Activated CD8-positive, alpha-beta memory T cell treated with anti-CD3 and anti-CD28 coated beads, Interleukin-2, amount 50 U/mL, for 4 hours (primary cell): Measurements from ENCODE around the gene KNG1.
"Not testable (repeated sequence)": the region's sequence is repeated elsewhere in the genome, so short reads cannot be mapped to it uniquely, and the experiment has no call there.

Source experiments
- DNase-seq: peaks from one replicate; pipeline ENCODE4 v3.0.0-alpha.2; 2020

KNG1 gene

GRCh38 chr3:186710694-186711093 is 6.5 kb upstream of the KNG1 start:
- DNase-seq: not testable (repeated sequence)

GRCh38 chr3:186713499-186713898 is 3.7 kb upstream of the KNG1 start:
- no peak for DNase-seq

DNA sequence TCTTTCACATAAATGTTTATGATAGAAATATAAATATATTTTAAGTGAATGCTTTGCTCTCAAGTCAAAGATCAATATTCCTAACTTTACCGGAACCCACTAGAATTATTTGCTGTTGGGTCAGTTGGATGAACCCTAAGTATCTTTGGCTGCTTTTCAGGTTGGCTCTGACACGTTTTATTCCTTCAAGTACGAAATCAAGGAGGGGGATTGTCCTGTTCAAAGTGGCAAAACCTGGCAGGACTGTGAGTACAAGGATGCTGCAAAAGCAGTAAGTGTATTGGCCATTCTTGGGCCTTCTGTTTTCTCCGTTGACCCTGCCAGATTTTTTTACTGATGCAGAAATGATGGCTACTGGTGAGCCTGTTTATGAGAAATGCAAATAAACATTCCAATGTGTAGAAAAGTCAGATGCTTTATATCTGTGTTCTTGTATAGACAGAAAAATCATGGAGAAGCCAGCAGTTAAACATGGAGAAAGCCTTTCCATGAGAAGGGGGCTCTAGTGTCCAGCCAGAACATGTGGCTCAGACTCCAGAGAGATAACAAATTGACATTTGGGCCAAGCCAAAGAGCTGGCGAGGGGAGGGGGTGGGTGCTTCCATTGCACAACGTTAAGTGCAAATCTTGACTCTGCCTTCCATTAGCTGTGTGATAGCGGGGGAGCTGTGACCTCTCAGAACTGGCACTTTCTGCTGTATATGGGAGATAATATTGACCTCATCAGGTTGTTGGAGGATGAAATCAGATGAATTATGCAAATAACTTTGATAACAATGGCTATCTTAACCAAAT is 3.0 kb downstream of the KNG1 start:
- no peak for DNase-seq

DNA sequence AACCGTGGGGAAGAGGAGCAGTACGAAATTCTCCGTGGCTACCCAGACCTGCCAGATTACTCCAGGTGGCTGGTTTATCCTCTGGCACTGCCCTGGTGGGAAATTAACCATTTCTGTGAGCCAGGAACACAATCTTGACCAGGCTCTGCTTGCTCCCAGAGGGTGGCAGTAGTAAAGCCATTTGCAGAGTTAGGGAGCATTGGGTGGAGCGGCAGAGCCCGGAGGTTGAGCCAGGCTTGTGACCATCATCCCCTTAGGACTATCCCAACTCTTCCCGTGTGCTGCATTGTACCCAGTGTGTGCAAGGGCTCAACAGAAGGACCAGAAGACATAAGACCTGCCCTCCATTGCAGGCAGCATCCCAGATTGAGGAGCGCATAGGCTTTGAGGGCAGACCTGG is 5.3 kb downstream of the KNG1 start:
- no peak for DNase-seq

- no peak for DNase-seq
Observed at GRCh38 chr3:186724911-186725310, 7.8 kb downstream of the KNG1 start.

DNA sequence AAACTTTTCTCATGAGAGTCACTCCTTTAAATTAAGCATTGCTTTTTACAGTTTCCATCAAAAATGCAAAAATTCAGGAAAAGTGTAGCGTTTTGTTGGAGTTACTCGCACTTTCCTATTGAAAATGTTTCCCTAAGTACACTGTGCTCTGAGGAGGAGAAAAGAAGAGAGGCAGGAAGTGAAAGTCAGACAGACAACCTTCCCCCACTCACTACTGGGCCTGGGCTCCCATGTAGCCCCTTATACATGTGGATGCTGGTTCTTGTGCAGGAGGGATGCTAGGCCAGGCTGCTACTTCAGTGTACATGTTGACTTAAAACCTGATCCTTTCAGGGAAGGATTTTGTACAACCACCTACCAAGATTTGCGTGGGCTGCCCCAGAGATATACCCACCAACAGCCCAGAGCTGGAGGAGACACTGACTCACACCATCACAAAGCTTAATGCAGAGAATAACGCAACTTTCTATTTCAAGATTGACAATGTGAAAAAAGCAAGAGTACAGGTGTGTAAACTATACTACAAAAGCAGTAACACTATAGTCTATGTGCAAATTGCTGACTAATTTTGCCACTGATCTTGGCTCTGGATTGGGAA is 15.1 kb downstream of the KNG1 start:
- DNase-seq: no peak

DNA sequence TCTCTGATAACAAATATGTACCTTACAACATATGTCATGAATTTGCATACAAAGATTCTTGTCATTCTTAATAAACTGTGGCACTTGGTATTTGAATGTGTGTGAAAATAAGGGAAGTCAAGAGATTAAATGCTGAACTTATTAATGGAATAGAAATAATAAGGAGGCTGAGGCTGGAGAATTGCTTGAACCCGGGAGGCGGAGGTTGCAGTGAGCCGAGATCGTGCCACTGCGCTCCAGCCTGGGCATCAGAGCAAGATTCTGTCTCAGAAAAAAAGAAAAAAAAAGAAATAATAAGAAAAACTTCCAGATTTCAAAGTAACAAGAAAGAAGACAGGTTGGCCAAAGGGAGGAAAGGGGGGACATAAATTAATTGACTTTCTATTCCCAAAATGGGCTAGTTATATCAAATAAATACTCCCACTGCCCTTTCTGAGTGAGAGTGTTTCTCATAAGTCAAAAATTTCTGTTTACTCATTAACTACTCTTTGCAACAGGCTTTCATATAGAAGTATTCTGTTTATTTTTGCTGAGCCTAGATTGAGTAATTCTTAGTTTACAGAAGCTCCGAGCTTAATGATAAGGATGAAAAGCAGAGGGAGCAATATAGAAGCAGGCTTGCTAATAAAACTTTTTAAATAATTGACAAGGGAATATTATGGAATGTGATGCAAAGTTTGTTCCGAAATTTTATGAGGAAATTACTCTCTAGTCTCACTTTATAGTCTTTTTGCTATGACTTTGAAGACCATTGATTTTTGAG is 25.6 kb downstream of the KNG1 start:
- no peak for DNase-seq

DNA sequence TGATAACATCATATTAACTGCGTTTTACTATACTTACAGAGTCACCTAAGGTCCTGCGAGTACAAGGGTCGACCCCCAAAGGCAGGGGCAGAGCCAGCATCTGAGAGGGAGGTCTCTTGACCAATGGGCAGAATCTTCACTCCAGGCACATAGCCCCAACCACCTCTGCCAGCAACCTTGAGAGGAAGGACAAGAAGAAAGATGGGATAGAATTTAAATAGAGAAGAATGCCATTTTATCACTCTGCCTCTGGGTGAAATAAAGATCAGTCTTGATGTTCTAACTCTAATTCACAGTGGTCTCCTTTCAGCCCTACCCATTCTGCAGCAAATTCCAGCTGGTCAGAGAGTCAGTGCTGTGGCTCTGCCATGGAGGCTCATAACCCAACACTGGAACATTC is 26.5 kb downstream of the KNG1 start:
- DNase-seq: no peak

DNA sequence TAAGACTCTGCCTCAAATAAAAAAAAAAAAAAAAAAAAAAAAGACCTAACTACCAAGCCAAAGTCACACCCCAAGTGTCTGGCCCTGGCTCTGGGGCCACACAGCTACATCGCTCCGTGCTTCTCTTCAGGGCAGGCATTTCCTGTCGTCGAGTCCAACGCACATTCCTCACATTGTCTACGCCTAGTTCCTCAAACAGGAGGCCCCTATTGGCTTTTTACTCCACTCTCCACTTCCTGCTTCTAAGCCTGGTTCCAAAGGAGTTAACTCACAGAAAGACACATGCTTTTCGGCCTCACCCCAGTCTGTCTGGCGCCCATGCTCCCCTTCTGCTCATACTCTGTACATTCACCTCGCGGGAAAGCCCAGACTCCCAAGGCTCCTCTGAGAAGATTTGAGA is 28.8 kb downstream of the KNG1 start:
- DNase-seq: no peak

DNA sequence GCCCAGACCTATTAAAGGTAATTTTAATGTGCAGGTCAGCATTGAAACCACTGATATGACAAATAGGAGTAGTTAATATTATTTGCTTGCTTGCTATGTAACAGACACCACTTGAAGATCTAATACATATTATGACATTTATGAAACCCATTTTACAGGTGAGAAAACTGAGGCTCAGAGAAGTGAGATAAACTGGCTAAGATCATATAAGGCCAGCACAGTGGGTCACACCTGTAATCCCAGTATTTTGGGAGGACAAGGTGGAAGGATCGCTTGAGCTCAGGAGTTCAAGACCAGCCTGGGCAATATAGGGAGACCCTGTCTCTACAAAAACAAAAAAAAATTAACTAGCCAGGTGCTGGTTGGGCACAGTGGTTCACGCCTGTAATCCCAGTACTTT is 33.2 kb downstream of the KNG1 start:
- no peak for DNase-seq

DNA sequence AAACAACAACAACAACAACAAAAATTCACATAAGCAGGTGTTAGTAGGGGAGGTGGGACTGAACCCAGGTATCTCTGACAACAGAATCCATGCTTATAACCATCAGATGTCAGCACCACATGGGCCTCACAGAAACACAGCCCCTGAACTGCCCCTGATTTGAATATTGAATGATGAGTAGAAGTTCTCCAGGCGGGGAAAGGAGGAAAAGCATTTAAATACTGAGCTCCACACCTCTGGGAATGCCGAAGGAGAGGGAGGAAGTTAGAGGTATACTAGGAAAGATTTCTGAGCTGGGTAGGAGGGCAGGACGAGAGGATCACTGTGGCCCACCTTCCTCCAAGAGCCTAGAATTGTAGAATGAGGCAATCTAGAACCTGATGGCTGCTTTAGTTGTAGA is 34.3 kb downstream of the KNG1 start:
- DNase-seq: no peak

DNA sequence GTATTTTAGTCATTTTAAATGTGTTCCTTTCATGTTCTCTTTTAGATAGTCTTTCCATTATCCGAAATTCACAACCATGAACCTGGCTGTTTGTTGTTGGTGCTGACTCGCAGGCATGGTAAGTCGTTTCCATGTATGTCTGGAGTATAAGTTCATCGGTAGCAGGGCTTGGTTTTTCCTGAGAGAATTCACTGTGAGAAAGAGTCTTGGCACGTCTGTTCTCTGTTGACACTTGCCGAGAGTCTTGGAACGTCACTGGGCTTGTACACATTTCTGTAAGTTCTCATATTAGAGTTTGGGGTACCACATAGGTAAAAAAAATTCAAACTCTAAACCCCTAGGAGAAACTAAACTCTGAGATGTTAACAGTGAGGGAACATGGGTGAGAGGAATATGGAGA is 36.8 kb downstream of the KNG1 start:
- DNase-seq: no peak

GRCh38 chr3:186754871-186755270 is 37.7 kb downstream of the KNG1 start:
- DNase-seq: no peak

- no peak for DNase-seq
Observed at GRCh38 chr3:186757214-186757613, 40.1 kb downstream of the KNG1 start.

DNA sequence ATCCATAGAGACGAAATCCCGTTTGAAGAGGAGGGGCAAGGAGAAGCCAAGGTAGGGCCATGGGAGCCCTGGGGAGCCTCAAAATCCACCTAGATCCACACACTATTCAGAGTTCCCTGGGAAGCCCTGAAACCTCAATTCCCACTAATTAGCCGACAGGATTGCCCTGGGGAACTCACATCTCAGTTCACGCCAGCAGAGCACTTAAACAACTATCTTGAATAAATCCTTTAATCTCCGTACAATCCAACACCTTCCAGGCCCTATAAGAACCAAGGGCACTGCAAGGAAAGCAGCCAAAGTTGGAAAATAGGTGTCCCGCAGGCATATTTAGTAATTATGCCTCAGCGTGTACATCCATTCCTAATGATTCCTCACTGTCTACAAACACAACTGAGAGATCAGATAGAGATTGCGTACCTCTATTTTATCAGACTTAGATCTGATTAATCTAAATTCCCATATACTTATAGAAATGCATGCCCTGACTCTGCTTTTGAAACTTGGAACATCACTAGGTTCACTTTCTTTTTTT is 40.6 kb downstream of the KNG1 start:
- no peak for DNase-seq

GRCh38 chr3:186759231-186759930 is 42.2 kb downstream of the KNG1 start:
- no peak for DNase-seq

- no peak for DNase-seq
Observed at GRCh38 chr3:186760141-186760833, 43.1 kb downstream of the KNG1 start.

GRCh38 chr3:186760897-186761447 is 43.8 kb downstream of the KNG1 start:
- DNase-seq: no peak

DNA sequence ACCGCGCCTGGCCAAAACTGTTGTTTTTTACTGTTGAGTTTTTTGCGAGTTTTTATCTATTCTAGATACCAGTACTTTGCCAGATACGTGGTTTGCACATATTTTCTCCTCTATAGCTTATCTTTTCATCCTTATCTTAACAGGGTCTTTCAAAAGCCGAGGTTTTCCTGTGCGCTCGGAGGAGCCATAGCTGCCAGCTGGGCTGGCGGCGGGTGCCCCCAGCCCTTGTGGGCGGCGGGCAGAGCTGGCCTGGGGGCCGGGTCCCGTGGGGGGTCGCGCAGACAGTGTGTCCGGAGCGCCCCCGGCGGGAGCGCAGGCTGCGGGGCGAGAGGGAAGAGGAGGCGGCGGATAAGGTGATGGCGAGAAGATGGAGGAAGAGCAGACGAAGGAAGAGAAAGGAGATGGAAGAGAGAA is 55.1 kb downstream of the KNG1 start:
- no peak for DNase-seq

DNA sequence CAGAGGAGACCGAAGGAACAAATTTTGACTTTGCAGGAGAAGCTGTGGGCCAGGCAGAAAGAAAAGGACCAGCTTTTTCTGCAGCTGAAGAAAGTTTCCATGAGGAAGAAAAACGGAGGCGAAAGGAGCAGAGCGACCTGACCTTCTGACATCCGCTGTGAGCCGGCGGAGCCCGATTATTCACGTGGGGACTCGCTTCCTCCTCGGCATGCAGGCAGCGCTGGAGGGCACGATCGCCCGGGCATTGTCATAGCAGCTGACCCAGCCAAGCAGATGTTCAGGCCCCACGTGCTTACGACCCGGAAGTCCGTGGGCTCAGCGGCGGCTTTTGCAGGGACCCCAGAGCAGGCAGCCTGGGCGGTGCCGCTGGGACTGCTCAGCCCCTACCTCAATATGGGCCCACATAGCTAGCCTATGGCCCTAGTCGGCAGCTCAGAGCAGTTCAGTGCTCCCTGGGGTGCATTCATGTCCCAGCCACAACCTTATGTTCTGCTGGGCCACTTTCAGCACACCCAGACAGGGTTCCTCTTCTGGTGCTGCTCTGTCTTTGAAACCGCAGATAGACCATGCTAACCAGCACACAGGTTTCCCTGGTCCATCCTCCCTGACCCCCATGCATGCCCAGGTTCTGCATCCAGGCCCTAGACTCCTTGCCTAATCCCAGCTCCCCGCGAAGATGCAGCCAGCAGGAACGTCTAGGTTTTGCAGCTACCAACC is 55.7 kb downstream of the KNG1 start:
- peak; percentile 67 for DNase-seq

- DNase-seq: no peak
Observed at GRCh38 chr3:186775999-186776398, 58.8 kb downstream of the KNG1 start.

GRCh38 chr3:186779204-186779603 is 62.0 kb downstream of the KNG1 start:
- DNase-seq: no peak
